HG03354 (cell line): ENCODE measurements around the gene GNG4.

Source experiments
- ATAC-seq: cut with Tn5 transposase; IDR thresholded peaks from one replicate; pipeline ENCODE4 v1.9.1; 2021; ENCODE audit warnings: mild to moderate bottlenecking; ENCODE audit not compliant: unreplicated experiment, poor library complexity, severe bottlenecking

GNG4 gene

DNA sequence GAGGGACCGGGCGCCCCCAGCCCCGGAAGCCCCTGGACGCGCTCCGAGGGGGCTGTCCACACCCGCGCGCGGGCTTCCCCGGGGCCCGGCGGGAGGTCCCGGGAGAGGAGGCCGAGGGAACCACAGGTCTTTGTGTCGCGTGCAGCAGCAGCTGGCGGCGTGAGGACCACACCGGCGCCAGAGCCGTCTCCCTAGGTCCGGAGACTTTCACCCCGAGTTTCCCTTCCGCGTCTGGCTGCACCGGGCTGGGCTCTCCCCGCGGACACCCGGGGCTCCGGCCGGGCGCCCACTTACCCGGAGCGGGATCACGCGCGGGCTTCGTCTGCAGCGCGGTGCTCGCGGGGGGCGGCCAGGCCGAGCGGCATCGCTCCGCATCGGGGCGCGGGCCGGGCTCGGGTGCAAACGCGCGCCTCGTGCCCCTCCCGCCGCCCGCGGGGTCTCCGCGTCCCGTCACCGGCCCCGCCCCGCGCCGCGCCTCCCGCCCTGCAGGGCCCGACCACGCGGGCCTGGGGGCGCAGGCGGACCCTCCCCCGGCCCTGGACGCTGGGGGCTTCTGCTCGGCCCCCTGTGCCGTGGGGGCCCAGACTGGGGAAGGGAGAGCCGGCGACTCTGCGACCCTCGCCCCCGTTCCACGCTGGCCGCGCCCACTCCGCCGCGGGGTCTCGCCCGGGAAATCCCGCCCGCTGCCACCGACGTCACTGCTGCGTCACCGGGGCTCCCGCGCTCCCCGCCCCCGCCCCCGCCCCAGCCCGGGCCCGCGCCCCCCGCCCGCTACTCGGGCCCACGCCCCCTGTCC, at the start of gene GNG4:
TSS of gene GNG4 (minus strand) at position 417 of the 796 bp plus-strand sequence. CDS start 65,946 bp downstream, outside the sequence.
- peak; percentile 53 for ATAC-seq

DNA sequence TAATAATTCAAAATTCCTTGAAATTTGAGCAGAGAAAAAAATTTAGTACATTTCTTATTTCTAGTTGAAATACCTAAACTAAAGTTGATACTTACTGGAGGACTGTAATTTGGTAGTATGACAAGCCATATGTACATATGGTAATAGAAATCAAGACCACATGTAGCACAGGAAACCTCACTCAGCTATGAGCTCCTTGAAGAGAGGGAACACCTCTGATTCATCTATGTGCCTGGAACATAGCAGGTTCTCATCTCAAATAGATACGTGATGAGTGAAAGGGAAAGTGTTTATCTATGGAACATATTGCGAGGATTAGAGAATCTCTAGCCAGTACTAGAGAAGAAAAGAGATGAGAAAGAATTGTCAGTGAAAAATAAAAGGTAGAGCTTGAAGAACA, 47.9 kb upstream of the GNG4 start:
- no peak for ATAC-seq

DNA sequence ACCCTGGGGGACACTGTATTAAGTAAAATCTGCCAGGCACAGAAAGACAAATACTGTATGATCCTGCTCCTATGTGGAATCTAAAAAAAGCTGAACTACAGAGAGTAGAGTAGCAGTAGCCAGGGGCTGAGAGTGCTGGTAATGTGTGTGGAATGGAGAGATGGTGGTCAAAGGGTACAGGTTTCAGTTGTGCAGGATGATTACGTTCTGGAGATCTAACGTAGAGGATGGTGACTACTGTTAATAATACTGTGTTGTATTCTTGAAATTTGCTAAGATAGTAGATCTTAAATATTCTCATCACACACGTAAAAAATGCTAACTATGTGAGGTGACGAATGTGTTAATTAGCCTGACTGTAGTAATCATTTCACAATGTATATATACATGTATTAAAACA, 39.8 kb upstream of the GNG4 start:
- ATAC-seq, result no peak

DNA sequence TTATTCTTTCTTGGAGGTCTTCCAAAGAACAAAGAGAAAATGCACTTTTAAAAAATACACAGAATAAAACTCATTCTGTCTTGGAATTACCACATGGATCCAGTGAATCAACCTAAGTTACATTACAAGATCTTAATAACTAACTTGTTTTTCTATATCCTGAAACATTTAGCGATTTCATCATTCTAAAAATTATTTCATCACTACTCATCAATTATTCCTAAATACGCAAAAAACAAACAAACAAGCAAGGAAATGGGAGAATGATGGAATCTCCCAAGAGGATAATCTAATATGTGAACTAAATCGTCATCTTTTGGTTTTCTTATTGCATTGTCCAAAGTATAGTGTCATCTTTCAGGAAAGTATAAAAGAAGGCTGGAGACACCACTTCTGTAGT, 38.5 kb upstream of the GNG4 start:
- no peak for ATAC-seq

DNA sequence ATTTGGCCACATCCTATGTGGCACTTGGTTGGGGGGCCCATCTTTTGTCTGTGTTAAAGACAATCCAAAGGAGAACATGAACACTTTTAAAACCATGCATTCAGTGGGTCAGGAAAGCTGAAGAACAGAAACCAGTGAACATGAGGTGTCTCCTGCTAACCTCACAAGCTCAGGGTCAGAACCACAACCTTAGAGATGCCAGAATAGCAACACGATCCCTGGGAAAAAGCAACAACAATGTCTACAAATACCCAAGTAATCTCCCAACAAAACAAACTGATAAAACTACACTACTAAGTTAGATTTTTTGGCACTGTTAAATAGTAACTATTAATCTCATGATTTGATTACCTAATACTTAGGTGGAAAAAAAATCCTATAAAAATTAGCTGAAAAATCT, 34.1 kb upstream of the GNG4 start:
- ATAC-seq, result no peak

DNA sequence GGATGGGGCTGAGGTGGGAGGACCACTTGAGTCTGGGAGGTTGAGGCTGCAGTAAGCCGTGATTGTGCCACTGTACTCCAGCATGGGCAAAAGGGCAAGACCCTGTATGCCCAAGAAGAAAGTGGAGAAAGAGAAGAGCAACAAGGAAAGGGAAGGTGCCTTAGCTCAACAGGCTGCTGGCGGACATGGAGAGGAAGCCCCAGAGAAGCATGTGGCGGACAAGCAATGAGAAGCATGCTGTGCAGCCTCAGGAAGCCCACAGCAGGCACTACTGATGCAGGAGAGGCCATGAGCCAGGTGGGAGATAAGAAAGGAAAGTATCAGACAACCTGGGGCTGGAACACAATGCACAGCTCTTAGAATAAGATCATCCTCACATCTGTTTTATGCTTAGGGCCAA, 32.6 kb upstream of the GNG4 start:
- ATAC-seq, result no peak

DNA sequence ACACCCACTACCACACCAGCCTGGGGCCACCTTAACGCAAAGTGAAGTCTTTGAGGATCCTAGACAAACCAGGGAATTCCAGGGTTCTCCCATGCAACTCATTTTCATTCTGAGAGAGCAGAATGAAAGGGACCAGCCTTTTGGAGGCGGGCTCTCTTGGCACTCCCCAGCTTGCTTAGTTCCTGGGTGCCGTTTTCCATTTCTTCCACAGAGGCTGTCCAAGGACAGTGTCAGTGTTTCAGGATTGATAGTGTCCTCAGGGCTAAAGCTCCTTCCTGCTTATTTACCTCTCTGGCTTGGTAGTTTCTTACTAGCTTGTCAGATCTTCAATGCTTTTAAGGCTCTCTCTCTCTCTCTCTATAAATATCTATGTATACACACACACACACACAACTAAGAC, 30.1 kb upstream of the GNG4 start:
- no peak for ATAC-seq

DNA sequence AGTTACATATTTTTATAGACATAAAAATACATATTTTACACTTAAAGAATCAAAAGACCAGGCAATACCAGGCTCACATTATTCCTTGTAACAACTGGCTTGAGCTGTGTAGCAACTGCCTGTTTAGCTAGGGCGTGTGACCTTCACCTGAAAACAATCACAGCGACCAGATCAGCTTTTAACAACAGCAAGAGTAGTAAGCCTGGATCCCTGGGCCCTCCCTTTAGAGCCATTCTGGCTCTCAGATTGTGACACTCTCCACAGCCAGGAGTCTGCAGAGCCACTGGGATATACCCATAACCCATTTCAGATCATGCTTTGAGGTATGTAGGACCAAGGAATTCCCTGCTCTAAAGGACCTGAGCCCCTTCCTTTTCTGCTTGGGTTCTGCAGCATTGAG, 29.4 kb upstream of the GNG4 start:
- ATAC-seq, result no peak

DNA sequence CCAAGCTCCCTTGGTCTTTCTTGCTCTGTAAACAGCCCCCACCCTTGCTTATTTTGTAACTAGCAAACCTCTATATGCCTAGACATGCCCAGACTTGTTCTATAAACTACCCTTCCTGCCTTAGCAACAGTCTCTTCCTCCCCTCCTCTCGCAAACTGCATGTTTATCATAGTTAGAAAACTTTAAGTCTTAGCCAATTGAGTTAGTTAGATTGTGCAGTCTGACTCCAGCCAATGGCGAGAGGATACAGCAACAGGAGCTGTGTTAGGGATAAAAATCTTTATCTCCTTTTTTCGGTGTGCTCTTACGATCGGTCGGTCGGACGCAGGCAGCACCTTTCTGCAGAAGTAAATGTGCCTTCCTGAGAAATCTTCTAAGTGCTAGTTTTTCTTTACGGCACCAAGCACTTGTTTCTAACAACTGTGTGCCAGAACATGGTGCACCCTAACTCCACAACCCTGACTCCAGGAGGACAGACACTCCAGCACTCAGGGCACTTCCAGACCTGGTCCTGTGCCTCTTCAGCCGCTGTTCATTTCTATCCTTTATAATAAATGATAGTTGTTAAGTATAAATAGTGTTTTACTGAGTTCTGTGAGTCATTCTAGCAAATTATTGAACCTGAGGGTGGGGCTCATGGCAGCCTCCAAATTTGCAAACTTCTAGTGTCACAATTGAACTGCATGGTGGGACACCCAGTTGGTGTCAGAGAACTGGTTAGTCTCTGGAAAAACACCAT, 25.7 kb upstream of the GNG4 start:
- ATAC-seq, result no peak

DNA sequence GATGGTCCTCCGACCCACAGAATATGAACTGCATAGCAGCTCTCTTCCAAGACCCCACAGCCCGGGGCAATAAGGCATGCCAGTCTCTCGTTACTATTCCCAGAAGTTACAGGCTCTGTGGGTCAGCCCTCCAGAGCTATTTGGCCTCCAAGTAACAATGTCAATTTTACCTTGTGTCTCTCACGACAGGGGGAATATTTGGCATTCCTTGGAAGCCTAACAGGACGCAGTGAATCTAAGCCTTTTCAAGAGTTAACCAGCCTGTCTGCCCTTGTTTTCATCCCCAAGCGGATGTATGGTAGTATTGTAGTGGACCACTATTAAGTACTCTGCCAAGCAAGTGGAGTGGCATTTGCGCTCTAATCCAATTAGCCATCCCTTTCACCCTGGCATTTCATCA, 24.4 kb upstream of the GNG4 start:
- ATAC-seq, result no peak

DNA sequence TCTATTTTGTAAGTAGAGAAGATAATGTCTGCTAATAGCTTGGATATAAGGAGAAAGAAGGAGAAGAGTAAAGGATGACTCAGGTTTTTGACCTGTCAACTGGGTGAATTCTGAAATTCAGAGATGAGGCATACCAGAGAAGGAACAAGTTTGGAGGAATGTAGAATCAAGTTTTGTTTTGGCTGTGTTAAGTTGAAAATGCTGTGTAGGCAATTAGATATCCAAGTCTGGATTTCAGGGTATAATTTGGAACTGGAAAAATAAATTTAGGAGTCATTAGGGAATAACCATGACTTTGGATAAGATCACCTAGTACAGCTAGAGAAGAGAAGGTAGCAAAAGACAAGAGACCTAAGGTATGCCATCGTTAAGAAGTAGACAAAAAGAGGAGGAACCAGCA, 22.4 kb upstream of the GNG4 start:
- ATAC-seq, result no peak

DNA sequence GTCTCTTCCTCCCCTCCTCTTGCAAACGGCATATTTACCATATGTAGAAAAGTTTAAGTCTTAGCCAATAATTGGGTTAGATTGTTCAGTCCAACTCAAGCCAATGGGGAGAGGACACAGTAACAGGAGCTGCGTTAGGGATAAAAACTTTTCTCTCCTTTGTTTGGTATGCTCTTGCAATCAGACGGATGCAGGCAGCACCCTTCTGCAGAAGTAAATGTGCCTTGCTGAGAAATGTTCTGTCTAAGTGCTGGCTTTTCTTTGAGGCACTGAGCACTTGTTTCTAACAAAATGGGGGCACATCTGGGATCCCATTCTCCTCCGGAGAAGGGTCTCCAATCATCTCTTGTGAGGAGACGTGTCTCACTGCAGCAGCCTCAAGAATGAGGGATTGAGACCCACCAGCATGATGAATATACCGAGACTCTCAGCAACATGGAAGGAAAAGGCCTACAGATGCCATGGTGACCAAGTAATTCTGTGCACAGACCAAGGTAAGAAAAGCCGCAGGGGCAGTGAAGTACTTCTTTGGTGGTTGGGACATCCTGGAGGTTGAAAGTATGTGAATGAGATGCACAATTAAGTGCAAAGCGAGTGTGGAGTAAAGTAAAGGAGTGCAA, 20.7 kb upstream of the GNG4 start:
- ATAC-seq, result no peak

DNA sequence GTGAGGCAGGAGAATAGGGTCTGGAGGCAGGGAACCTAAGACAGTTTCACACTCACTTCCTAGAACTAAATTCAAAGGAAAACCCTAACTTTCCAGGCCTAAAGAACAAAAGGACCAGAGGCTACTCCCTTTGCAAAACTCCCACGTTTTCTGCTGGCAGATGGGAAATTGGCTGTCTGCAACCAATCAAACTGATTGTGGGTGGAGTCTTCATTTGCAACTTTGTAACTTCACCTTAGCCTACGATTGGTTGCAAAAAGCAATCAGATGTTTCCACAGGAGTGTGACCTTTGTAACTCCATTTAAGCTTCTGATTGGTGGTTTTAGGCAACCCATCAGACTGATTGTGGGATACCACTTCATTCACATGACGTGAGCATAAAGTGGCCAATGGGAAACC, 19.7 kb upstream of the GNG4 start:
- no peak for ATAC-seq

DNA sequence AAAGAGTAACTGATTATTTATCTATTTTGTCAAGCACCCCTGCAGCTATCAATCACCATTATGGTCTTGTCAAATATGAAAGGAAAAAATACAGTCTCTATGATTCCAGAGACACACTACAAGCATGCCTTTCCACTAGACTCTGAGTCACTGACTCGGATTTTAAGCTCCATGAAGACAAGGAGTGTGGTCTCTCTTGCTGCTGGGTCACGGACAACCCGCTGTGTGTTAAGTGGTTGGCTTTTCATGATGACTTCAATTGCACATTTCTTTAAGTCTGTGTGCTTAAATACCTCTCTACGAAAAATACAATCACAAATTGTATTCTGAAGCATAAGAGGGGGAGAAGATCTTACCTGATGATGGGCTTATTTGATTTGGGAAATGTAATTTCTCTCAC, 14.0 kb upstream of the GNG4 start:
- ATAC-seq, result no peak

DNA sequence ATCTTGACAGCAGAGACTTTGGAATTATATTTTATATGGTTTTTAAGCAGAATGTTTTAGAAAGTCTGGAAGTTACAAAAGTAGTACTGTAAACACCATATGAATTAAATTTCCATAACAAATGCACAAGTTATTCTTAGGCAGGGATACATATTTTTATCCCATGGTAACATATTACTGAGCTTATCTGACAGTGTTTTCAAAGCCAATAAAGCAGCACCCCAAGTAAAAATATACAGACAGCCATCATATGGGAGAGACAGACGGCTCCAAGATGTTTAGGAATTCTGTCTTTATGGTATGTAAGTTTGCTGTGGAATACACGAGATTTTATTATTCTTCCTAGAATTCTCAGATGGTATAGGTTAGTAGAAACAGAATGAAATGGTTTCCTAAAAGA, 12.0 kb upstream of the GNG4 start:
- ATAC-seq, result no peak

DNA sequence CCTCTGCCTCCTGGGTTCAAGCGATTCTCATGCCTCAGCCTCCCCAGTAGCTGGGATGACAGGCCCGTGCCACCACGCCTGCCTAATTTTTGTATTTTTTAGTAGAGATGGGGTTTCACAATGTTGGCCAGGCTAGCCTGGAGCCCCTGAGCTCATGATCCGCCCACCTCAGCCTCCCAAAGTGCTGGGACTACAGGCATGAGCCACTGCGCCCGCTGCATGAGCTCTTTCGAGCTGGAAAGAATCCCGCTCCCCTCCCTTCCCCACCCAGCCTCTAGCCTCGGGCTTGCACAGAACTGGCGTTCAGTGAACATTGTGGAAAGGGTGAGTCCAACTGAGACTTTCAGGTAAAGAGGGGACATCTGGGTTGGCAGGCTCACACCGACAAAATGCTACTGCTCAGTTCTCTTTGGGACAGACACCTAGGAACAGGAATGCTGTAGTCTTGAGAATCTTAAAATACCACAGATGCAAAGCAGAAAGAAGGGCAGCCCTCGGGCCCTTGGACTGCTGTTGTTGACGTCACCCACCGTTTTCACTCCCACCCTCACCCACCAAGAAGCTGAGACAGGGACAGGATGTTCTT, 9.7 kb upstream of the GNG4 start:
- ATAC-seq, result no peak

DNA sequence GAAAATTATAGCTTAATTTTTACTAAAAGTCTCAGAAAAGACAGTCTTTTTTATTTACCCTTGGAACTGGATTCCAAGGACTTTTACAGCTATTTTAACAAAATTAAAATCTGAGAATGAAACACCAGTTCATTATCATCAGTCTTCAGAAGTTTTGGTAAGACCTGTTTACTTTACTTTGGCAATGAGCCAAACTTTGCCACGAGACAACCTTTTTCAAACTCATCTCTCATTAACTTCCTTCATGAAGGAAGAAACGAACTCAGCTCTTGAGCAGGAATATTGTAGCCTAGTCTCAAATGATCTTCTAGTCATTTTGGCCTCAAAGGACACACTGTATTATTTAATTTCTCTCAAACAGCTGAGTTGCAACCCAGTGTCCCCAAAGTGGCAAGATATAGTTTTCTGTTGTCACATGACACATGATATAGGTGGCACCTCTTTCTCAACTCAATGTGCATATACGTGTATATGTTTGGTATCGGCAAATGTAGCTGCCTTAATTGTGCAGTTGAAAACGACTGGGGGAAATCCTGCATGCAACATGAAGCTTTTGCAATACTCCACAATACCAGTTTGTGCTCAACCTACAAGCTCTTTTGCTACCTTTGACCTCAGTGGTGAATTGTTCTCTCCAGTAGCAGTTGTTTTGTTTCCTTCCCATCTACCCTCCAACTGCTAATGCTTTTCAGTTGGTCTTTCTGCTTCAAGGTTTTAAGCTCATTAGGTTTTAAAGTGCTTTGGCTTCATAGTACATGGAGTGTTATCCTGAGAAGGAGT, 8.4 kb upstream of the GNG4 start:
- ATAC-seq, result no peak

DNA sequence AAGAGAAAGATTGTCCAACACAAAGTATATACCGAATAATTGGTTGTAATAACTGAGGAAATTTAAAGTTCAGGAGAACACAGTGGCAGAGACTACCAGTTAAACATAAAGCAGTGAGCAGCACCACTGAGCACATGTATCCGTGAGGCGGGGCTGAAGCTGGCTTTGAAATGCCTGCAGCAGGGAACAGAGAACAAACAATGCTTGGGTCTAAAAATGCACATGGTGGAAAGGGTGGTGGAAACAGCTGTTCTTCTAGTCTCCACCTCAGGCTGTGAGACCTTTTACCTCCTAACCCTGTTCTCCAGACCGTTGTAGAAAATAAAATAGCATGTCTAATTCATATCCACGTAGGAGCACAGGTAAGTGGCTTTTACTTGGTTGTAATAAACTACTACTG, 7.7 kb upstream of the GNG4 start:
- ATAC-seq, result no peak

DNA sequence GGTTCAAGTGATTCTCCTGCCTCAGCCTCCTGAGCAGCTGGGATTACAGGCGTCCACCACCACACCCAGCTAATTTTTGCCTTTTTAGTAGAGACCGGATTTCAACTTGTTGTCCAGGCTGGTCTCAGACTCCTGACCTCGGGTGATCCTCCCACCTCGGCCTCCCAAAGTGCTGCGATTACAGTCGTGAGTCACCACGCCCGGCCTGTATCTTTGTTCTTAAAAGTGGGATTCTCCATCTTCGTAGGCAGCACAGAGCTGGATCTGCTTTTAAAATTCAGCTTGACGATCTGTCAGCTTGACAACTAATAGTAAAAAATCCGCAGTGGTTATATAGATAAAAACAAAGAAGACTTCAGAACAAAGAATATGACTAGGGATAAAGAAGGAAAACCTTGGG, 2.8 kb upstream of the GNG4 start:
- ATAC-seq, result no peak
